ENCODE results near the gene LGR6.
"Not testable (repeated sequence)": the region's sequence is repeated elsewhere in the genome, so short reads cannot be mapped to it uniquely, and the experiment has no call there.

Gene LGR6

DNA sequence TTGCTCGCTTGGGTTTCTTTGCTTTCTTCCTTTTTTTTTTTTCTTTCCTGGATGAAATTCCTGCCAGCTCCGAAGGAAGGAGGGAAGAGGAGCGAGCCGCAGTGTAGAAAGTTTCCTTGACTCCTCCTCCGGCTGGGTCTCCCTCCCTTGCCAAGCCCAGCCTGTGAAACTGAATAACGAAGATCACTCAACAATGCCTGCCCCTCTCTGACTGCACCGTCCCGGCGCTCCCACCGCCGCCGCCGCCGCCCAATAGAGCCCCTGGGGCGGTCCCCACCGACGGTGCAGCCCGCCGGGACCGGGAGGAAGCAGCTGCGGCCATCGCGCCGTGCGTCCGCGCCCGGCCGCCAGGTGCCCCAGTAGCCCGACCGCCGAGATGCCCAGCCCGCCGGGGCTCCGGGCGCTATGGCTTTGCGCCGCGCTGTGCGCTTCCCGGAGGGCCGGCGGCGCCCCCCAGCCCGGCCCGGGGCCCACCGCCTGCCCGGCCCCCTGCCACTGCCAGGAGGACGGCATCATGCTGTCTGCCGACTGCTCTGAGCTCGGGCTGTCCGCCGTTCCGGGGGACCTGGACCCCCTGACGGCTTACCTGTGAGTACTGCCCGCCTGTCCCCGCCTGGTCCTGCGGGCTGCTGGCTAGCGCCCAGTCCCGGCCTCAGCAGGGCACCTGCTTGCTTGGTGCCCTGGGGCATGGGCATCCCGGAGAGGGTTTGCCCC is at the start of gene LGR6:
Gene LGR6 (plus strand): TSS at position 186 of the 714 bp plus-strand sequence. CDS start 191 bp downstream, at position 377.
- no peak for DNase-seq

DNA sequence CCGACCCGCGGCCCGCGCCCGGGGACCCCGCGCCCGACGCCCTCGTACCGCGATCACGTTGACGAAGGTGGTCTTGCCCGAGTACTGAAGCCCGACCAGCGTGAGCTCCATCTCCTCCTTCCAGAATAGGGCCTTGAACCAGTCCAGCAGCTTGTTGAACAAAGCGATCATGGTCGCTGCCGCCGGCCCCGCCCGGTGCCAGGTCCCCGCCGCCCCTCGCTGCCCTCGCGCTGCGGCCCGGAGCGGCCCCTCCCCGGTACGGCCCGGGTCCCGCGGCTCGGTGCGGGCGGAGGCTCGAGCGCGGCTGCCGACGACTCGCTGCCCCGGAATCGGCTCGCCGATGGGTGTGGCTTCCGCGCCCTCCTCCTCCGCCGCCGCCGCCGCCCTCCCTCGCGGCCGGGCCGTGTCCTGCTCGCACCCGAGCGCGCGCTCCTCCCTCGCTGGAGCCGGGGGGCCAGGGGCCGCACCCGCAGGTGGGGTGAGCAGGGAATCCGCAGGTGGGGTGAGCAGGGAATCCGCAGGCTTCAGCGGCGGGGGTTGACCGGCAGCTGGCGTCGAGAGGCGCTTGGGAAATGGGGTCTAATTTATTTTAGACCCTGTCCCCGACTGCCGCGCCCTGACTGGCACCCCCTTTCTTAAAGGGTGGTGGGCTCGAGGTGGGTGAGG is 49.1 kb upstream of the LGR6 start, which contains the start of gene ARL8A:
Gene ARL8A (minus strand): TSS at position 336 of the 666 bp plus-strand sequence. CDS start 165 bp downstream, at position 171.
- peak; percentile 79 for DNase-seq

- DNase-seq, result peak; percentile 24
Measured at GRCh38 chr1:202145068-202145743, 48.4 kb upstream of the LGR6 start.

DNA sequence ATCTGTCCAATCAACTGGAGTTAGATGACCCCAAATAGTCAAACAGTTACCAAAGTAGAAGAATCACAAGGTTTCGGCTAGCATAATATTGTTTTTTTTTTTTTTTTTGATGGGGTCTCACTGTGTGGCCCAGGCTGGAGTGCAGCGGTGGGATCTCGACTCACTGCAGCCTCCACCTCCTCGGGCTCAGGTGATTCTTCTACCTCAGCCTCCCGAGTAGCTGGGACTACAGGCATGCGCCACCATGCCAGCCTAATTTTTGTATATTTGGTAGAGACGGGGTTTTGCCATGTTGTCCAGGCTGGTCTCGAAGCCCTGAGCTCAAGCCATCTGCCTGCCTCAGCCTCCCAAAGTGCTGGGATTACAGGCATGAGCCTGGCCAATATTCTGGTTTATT is 47.9 kb upstream of the LGR6 start:
- DNase-seq, result not testable (repeated sequence)

DNA sequence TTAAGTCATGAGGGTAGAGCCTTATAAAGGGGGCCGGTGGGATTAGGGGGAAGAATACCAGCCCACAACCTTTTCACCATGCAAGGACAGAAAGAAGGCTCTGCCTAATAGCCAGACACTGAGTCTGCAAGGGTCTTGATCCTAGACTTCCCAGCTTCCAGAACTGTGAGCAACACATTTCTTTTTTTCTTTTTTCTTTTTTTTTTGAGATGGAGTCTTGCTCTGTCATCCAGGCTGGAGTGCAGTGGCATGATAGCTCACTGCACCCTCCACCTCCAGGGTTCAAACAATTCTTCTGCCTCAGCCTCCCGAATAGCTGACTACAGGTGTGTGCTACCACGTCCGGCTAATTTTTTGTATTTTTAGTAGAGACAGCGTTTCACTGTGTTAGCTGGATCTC is 47.3 kb upstream of the LGR6 start:
- no peak for DNase-seq

GRCh38 chr1:202146993-202147392 is 46.6 kb upstream of the LGR6 start:
- DNase-seq, result no peak

GRCh38 chr1:202148391-202148790 is 45.2 kb upstream of the LGR6 start:
- DNase-seq, result no peak

DNA sequence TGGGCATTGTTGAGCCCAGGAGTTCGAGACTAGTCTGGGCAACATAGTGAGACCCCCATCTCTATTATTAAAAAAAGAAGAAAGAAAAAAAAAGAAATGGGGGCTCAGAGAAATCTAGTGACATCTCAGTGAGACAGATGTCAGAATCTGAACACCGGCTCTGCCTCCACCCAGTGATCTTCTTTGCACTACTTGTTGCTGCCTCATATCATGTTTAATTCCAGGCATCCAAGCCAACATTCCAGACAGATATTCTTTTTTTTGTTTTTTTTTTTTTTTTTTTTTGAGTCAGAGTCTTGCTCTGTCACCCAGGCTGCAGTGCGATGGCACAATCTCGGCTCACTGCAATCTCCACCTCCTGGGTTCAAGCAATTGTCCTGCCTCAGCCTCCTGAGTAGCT is 44.0 kb upstream of the LGR6 start:
- no peak for DNase-seq

- no peak for DNase-seq
Measured at GRCh38 chr1:202150187-202150586, 43.4 kb upstream of the LGR6 start.

DNA sequence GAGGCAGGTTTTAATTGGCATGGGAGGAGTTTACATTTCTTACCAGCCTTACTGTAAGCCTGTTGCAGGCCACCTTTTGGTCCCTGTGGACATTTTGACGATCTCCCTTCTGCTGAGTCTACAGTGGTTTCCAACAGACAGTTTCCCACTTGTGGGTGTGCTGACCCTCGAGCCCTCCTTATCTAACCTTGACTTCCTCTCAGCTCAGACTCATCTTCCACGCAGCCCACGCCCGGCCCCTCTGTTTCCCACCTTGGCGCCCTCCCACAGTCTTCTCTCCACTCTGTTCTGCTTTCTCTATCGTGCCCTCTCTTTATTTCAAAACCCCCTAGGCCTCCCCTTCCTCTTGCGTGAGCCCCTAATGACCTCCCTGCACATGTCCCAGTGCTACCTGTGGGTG is 43.0 kb upstream of the LGR6 start:
- DNase-seq, result no peak

- DNase-seq, result no peak
Measured at GRCh38 chr1:202151045-202151444, 42.6 kb upstream of the LGR6 start.

DNA sequence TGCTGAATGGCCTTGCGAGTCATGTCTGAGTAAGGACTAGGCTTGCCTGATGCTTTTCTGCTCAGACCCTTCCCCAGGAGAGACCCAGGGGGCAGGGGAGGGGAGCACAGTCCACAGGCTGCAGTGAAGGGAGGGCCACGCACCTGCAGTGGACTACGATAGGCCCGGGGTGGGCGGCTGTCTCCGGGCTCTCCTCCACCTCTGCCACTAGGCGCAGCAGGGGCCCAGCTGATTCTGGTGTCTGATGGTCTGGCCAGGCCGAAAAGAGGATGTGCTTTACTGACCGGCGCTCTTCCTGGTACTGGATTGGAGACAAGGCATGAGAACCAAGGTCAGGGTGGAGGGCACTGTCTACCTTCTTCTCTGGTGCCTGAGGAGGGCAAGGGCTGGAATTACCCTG is 41.2 kb upstream of the LGR6 start:
- DNase-seq, result no peak

- no peak for DNase-seq
Measured at GRCh38 chr1:202153284-202153683, 40.3 kb upstream of the LGR6 start.

GRCh38 chr1:202154148-202154765 is 39.3 kb upstream of the LGR6 start:
- DNase-seq, result no peak

DNA sequence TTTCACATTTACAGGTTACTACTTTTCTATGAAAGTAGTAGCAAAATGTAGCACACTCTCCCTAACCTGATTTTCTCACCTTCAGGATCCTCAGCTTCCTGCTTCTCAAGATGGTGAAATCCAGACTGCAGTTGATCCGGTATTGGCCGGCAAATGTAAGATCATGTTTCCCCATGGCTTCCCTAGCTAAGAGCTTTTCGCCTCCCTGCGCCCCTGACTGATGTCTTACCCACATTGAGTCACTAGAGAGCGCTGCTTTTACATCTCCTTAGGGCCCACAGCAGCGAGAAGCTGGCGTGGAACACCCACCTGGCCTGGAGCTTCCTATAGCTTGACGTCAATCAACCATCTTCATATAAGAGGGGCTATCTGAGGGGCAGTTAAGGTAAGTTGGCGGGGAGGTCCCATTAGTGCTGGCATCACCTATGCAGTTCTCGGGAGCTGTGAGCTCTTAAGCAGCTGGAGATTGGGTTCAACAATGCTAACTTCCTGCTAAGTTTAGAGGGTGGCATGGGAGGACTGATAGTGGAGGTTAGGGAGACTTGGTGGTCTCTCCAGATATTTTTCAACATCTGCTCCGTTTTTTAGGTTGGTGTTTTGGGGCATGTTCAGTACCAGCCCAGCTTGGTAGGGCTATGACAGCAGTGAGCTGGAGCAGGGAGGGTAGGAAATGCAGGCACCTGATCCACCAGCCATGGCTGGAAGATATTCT is 38.7 kb upstream of the LGR6 start:
- DNase-seq, result peak; percentile 61

GRCh38 chr1:202155478-202156021 is 38.0 kb upstream of the LGR6 start:
- no peak for DNase-seq

- DNase-seq, result no peak
Measured at GRCh38 chr1:202156590-202156989, 37.0 kb upstream of the LGR6 start.

- DNase-seq, result no peak
Measured at GRCh38 chr1:202157945-202158344, 35.7 kb upstream of the LGR6 start.

GRCh38 chr1:202158810-202159533 is 34.6 kb upstream of the LGR6 start:
- peak; percentile 39 for DNase-seq

GRCh38 chr1:202159534-202160371 is 33.8 kb upstream of the LGR6 start:
- DNase-seq, result peak; percentile 70
